Stimulated activated CD4-positive, alpha-beta T cell treated with anti-CD3 and anti-CD28 coated beads, Interleukin-4, amount 100 ng/mL, for 1 hour (primary cell): ENCODE measurements around the gene ANKRD33.
"Not testable (repeated sequence)": the region's sequence is repeated elsewhere in the genome, so short reads cannot be mapped to it uniquely, and the experiment has no call there.

Experiments used
- DNase-seq: peaks from one replicate; pipeline ENCODE4 v3.0.0-alpha.2; 2020

Gene ANKRD33

DNA sequence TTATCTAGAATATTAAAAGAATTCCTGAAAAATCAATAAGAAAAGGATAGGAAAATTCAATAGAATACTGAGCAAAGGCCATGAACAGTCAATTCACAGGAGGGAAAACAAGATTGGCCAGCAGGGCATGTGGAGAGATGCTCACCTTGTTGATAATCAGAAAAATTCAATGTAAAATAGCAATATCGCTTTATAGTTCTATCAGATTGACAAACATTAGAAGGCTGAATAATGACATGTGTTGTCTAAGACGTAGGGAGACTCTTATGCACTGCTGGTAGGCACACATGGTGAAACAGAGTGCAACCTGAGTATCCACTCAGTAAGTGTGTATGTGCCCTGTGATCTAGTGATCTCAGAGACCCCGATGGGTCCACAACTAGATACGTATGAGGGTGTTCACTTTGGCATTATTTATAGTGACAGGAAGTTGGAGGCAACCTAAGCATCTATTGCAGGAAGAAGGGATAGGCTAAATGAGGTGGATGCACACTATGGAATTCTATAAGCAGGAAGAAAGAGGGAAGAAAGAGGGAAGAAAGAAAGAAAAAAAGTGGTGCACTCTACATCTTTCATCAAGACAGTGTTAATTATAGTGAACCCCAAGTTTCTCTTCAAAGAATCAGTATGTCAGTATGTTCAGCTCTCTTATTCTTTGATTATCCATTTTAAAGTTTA lies 3.8 kb upstream of the ANKRD33 start:
- no peak for DNase-seq

DNA sequence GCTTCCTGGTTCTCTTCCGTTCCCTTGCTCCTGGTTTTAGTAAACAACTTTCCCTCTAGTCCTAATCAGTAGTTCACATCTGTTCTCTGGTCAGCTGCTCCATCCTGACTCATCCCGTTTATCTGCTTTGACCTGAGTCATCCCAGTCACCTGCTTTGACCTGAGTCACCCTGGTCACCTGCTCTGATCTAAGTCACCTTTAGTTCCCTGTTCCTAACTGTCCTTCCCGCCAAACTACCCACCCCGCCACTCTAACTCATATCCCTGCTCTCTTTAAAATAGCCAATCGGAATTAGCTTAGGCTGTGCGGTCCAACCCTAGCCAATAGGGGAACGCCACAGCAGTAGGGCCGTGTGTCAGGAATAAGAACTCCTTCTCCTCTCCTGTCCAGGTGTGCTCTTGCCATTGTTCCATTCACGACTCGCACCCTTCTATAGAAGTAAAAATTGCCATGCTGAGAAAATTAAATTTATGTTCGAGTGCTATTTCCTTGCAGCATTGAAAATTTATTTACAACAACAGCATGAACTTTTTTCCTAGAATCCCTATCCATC lies 3.1 kb upstream of the ANKRD33 start:
- DNase-seq: no peak

- not testable (repeated sequence) for DNase-seq
Observed at GRCh38 chr12:51885294-51886020, 2.4 kb upstream of the ANKRD33 start.

GRCh38 chr12:51886021-51886710 lies 1.7 kb upstream of the ANKRD33 start:
- peak; percentile 28 for DNase-seq

DNA sequence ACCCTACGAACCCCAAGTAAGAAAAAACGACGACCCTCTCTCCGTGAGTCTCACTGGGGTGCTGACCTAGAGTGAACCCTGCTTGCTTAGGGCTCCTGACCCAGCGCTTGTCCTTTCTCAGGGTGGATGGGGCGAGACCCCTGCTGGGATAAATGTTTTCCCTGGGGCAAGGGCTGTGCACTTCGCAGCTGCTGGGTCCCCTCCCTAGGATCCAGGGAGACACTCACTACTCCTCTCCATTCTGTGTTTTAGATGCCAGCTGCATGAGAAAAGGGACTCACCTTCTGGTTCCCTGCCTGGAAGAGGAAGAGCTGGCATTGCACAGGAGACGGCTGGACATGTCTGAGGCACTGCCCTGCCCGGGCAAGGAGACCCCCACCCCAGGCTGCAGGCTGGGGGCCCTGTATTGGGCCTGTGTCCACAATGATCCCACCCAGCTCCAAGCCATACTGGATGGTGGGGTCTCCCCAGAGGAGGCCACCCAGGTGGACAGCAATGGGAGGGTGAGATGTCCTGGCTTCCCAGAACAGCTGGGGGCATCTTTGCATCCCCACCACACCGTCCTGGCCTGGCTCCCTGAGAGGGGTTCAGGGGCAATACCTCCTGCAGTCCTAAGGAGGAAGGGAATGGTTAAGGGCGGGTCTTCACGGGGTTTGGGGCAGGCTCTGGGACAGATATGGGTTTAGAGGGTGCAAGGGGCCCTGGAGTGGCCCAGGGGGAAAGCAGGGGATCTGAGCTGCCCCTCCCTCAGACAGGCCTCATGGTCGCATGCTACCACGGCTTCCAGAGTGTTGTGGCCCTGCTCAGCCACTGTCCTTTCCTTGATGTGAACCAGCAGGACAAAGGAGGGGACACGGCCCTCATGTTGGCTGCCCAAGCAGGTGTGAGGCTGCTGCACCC lies 663 bp downstream of the ANKRD33 start:
- no peak for DNase-seq

- DNase-seq: no peak
Observed at GRCh38 chr12:51889216-51890132, 1.6 kb downstream of the ANKRD33 start.

GRCh38 chr12:51890133-51890464 lies 2.2 kb downstream of the ANKRD33 start:
- no peak for DNase-seq

DNA sequence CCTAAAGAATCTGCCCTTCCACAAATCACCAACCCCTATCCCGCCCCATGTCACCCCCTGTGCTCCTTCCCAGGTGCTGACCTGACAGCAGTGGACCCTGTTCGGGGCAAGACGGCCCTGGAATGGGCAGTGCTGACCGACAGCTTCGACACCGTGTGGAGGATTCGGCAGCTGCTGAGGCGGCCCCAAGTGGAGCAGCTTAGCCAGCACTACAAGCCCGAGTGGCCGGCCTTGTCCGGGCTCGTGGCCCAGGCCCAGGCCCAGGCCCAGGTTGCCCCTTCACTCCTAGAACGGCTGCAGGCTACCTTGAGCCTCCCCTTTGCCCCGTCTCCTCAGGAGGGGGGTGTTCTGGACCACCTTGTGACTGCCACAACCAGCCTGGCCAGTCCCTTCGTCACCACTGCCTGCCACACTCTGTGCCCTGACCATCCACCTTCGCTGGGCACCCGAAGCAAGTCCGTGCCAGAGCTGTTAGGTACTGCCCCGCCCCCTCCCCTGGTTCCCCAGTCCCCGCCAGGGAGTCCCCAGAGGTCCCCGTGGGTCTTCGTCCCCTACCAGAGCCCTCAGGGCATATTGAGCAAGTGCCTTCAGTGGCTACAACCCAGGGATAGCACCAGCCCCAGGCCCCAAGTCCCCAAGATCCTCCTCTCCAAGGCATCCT lies 2.7 kb downstream of the ANKRD33 start:
- no peak for DNase-seq

DNA sequence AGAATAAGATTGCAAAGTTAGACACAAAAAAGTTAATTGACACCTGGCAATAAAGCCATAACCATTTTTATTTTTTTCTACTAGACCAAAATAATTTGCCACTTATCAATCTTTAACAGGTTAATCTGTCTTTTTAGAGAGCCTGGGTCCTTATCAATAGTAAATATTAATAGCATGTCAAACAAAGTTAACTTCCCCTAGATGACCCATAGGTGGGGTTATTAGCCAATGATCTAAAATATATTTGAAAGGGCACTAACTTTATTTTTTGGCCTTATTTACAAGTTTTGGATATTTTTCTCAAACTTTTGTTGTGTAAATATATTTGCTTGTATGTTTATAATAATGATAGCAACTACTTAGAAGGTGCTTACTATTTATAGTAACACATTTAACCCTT lies 3.9 kb downstream of the ANKRD33 start:
- no peak for DNase-seq

DNA sequence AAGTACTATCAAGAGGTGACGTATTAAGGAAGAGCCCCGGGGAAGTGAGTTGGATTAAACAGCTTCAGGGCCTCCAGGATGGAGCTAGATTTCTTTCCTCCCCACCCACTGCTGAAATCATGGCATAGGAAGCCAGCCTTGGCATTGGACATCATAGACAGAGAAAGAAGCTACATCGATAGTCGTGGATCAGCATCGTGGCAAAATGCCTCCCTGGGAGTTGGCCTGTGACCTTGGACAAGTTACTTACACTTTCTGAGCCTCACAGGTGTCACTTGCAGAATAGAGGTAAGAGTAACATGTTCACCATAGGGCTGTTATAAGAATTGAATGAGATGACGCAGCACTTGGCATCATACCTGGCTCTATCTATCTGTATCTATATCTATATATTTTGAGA lies 5.9 kb downstream of the ANKRD33 start:
- no peak for DNase-seq

DNA sequence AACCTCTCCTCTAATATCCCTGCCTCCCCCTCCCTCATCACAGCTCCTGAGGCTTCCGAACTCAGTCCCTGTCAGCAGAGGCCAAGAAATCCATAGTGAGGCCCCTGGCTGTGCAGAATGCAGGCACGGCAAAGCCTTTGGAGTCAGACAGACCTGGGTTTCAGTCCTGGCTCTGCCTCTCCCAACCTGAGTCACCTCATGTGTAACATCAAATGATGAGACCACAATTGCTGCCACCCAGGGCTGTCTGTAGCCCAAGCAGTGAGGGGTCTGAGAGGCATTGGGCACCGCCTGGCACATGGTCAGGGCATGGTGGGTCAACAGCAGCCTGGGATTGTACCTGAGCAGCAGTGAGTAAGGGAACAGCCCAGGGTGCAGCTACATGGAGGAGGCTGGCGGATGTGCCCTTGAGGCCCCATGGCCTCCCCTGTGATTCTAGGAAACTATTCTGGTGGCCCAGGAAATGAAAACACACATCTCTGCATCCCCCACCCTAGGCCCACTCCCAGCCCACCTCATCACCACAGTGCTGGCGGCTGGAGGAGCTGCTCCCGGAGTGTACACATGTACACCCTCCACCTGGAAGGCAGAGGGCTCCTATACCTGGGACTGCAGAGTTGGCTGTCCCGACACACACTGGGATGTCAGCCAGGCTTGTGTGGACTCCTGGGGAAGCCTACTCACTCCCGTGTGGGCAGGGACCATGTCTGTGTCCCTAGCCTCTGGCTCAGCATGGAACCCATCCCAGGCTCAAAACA lies 7.7 kb downstream of the ANKRD33 start:
- no peak for DNase-seq

- no peak for DNase-seq
Observed at GRCh38 chr12:51896236-51896635, 8.3 kb downstream of the ANKRD33 start.

DNA sequence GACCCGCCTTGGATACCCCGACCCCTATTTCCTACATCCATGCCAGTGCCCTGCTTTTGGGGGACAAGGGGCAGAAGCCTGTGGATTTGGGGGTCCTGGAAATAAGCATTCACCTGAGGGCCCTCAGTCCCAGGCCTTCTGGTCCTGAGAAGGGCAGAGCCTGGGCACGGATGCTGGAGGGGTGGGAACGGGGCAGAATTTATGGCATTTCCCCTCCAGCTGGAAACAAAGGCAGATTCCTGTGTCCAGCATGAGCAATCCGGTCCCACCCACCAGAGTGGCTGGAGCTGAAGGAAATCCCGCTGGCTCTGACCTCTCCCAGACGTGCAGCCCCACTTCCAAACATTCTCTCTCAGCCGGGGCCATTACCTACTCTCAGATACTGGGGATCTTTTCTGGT lies 9.3 kb downstream of the ANKRD33 start:
- DNase-seq: no peak

- DNase-seq: no peak
Observed at GRCh38 chr12:51898506-51898905, 10.6 kb downstream of the ANKRD33 start.

DNA sequence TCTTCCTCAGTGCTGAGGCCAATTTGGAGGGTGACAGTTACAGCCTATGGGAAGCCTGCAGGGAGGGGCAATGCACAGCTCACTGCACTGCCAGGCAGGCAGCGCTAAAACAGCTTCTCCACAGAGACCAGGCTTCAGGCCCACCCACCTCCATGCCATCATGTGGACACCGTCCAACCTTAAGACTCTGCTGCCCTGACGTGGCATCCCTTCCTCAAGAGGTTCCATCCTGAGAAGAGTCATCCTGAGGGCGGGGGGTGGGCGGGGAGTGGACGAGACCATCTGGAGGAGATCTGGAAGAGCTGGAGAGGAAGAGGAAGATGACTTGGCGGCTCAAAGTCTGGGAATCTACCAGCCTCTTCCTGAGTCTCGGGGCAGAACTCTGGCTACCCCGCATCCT lies 11.0 kb downstream of the ANKRD33 start:
- no peak for DNase-seq

GRCh38 chr12:51900323-51900889 lies 12.5 kb downstream of the ANKRD33 start:
- DNase-seq: no peak

GRCh38 chr12:51901121-51901817 lies 13.4 kb downstream of the ANKRD33 start:
- DNase-seq: no peak

- no peak for DNase-seq
Observed at GRCh38 chr12:51901881-51902280, 14.0 kb downstream of the ANKRD33 start.

- DNase-seq: no peak
Observed at GRCh38 chr12:51904951-51905470, 17.1 kb downstream of the ANKRD33 start.
